Adrenal gland (tissue), 5 donors: Measurements from ENCODE around the gene SLC7A9.

Source experiments
- CTCF ChIP-seq, 6 experiments: fragments of 450-650 bp in 4 of 6; fragments of 200-600 bp in 2 of 6; sonication (generic) in 1 of 6; IDR thresholded peaks; 1 replicate in 5 of 6; 2 replicates in 1 of 6; pipeline versions ENCODE4 v1.5.1 to v1.8.0; 2016 to 2021; ENCODE audit warnings: antibody characterized with exemption in 6 of 6, mild to moderate bottlenecking in 2 of 6, moderate library complexity in 1 of 6
- POLR2A ChIP-seq, 2 donors: fragments of 450-650 bp; IDR thresholded peaks; one replicate each; pipeline ENCODE4 v1.6.1; 2017; ENCODE audit warnings: antibody characterized with exemption in 2 of 2, mild to moderate bottlenecking in 2 of 2, moderate library complexity in 1 of 2
- donor health status: DM: no; HTN: no; CAD: no.

DNA sequence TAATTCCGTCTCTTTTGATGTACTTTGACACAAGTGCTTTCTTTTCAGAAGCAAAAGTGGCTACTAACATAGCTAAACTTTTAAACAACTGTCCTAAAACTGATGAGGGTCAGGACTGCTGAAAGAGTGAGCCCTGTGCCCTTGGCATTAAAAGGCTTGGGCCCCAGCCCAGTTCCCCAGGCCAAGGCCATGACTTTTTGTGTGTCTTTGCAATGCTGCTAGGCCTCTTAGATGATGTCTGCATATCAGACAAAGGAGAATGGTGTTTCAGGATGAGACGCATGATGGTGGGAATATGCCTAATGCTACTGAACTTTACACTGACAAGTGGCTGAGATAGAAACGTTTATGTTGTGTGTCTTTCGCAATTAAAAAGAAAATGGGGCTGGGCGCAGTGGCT, 38.0 kb downstream of the SLC7A9 start:
- TF ChIP-seq POLR2A (IDR thresholded peaks at IDR 0.05) (no peak), CTCF (IDR thresholded peaks at IDR 0.05) (no peak)
